OCI-LY1 (cell line): Measurements from ENCODE around the gene AKT1.

Experiments
- EZH2 ChIP-seq: fragments of 200-600 bp; sonication (generic), shearing (Covaris generic); IDR thresholded peaks from 2 replicates; pipeline ENCODE4 v1.8.0; 2017; ENCODE audit warnings: borderline replicate concordance, mixed run types, mild to moderate bottlenecking, antibody characterized with exemption, low read length, moderate library complexity, mixed read lengths
- TF ChIP-seq, protein P1 (sequence below): fragments of 200-600 bp; sonication (generic), shearing (Covaris generic); IDR thresholded peaks from 2 replicates; pipeline ENCODE4 v1.5.1; 2017; ENCODE audit warnings: mild to moderate bottlenecking, antibody characterized with exemption, low read length, moderate library complexity, mixed read lengths

- TF ChIP-seq, protein P1, sequence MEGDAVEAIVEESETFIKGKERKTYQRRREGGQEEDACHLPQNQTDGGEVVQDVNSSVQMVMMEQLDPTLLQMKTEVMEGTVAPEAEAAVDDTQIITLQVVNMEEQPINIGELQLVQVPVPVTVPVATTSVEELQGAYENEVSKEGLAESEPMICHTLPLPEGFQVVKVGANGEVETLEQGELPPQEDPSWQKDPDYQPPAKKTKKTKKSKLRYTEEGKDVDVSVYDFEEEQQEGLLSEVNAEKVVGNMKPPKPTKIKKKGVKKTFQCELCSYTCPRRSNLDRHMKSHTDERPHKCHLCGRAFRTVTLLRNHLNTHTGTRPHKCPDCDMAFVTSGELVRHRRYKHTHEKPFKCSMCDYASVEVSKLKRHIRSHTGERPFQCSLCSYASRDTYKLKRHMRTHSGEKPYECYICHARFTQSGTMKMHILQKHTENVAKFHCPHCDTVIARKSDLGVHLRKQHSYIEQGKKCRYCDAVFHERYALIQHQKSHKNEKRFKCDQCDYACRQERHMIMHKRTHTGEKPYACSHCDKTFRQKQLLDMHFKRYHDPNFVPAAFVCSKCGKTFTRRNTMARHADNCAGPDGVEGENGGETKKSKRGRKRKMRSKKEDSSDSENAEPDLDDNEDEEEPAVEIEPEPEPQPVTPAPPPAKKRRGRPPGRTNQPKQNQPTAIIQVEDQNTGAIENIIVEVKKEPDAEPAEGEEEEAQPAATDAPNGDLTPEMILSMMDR, result no peak
- no peak for TF ChIP-seq EZH2
These were observed 11.3 kb upstream of the AKT1 start for GRCh38 chr14:104806625-104807465.
